ENCODE data around the gene FBLL1. TPM values are rescaled to one million over a fixed set of nuclear protein-coding genes. Genes with fewer than 3 reads are reported as not detected.
A peak's percentile ranks its signal among the peaks of the same experiment; 100 is the strongest.
"Not testable (repeated sequence)": the region's sequence is repeated elsewhere in the genome, so short reads cannot be mapped to it uniquely, and the experiment has no call there.

FBLL1 gene
- polyA plus RNA-seq (2014; cell fraction: cytosol; rRNA removed): 23.6 and 36.1 TPM in 2 replicates
- 23.4 and 26.5 TPM in 2 replicates for polyA plus RNA-seq (2014; cell fraction: nucleus; rRNA removed)

DNA sequence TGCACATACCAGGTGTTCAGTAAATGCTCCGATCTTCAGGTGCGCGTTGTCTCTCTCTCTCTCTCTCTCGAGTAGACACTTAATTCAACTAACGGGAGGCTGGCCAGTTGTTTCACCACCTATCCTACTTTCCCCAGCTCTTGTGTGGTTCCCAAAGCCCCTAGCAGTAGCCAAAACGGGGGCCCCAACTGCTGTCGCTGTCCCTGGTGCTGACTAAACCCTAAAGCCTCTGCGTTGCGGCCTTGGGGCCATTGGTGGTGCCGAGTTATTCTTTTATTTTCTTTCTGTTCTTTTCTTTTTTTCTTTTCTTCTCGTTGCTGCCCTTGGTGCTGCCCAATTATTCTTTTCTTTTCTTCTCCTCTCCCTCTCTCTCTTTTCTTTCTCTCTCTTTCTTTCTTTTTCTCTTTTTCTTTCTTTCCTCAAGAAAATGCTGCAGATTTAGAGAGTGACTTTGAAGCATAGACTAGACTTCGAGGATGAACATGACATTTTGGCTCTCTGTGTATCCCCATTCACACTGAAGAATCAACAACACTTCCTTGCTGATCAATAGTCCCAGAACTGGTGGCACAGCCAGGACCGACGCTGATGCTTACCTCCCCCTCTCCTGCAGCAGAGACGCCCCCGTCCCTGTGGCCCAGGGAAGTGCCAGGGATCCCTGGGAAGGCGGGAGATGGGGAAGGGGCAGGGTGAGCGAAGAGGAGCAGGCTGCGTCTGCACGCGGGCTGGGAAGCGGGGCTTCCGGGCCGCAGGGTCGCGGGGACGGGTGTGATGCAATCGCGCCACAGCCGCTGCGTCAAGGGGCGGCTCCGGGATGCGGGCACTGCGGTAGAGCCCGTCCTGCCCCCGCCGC, at the start of gene FBLL1:
Gene FBLL1, plus strand, starts transcription at position 785 of the 853 bp plus-strand sequence. CDS start 200 bp downstream, outside the sequence.
- peak; percentile 80 for DNase-seq (ENCODE audit: low spot score)

- DNase-seq (ENCODE audit: low spot score): no peak
Measured at GRCh38 chr5:168480601-168481000, 48.5 kb upstream of the FBLL1 start.

- no peak for DNase-seq (ENCODE audit: low spot score)
Measured at GRCh38 chr5:168481330-168481788, 47.7 kb upstream of the FBLL1 start.

GRCh38 chr5:168482361-168482760, 46.7 kb upstream of the FBLL1 start:
- no peak for DNase-seq (ENCODE audit: low spot score)

DNA sequence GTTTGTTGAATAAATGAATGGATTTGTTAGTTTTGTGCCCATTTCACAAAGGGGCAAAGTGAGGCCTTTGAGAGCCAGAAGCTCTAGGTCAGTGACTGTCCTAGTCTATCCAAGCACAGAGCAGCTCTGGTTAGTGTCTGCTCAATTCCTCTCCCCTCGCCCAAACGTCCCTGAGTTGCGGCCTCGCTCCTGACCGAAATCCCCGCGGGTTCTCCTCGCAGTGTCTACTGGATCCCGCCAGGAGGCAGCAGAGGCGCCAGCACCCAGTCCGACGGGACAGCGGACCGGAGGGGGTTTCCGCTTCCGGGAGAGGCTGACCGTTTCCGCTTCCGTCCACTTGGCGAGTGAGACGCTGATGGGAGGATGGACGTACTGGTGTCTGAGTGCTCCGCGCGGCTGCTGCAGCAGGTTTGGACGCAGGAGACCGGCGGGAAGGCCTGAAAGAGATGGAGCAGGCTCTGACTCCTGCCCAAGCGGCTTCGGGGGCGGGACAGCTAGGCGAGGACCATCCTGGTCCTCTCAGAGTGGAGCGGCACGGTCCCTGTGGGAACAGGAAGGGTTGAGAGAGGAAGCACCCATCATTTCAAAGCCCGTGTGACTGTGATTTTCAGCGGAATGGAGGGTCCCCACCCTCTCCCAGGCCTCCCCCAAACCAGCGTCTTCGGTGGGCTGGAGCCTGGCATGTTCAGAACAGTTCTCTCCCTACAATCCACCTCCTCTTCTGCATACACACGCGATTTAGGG, 42.8 kb upstream of the FBLL1 start, which contains the start of gene RARS1:
Gene RARS1, plus strand, starts transcription at position 336 of the 744 bp plus-strand sequence. Its CDS starts 28 bp downstream, at position 364.
- peak; percentile 95 for DNase-seq (ENCODE audit: low spot score)

GRCh38 chr5:168489059-168489458, 40.0 kb upstream of the FBLL1 start:
- no peak for DNase-seq (ENCODE audit: low spot score)

GRCh38 chr5:168494057-168494555, 35.0 kb upstream of the FBLL1 start:
- DNase-seq (ENCODE audit: low spot score): no peak

DNA sequence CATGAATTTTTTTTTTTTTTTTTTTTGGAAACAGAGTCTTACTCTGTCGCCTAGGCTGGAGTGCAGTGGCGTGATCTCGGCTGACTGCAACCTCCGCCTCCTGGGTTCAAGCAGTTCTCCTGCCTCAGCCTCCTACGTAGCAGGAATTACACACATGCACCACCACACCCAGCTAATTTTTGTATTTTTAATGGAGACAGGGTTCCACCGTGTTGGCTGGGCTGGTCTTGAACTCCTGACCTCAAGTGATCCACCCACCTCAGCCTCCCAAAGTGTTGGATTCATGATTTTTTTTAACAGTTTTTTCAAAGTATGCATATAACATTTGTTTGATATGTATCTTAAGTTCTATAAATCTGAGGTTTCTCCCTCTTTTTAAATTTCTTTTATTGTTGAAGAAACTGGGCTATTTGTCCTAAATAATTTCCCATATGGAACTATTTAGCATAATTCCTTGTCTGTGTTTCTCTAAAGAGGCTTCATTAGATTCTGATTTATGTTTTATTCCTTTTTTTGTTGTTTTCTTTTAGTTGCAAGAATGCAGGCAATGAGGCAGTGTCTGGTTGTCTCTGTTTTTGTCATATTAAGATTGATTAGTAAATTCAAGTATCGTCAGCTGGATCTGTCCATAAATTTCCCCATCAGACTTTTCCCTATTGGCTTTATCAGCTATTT, 26.4 kb upstream of the FBLL1 start:
- no peak for DNase-seq (ENCODE audit: low spot score)

DNA sequence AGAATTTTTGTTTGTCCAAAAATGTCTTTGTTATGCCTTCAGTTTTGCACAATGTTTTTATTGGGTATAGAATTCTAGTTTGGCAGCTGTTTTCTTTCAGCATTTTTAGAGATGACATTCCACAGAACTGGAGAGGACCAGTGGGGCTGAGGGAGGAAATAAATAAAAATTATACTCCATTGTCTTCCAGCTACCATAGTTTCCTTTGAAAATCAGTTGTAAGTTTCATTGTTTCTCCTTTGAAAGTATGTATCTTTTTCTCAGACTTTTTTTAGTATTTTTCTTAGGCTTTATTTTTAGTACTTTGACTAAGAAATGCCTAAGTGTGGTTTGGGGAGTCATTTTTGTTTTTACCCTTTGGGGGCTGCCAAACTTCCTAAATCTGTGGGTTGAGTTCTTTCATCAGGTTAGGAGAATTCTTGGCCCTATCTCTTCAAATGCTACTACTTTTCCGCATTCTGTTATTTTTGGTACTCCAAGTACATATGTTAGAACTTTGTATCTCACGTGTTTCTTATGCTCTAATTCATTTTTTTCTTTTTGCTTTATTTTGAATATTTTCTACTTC, 15.2 kb upstream of the FBLL1 start:
- DNase-seq (ENCODE audit: low spot score): no peak

GRCh38 chr5:168525856-168526255, 3.2 kb upstream of the FBLL1 start:
- DNase-seq (ENCODE audit: low spot score): no peak

DNA sequence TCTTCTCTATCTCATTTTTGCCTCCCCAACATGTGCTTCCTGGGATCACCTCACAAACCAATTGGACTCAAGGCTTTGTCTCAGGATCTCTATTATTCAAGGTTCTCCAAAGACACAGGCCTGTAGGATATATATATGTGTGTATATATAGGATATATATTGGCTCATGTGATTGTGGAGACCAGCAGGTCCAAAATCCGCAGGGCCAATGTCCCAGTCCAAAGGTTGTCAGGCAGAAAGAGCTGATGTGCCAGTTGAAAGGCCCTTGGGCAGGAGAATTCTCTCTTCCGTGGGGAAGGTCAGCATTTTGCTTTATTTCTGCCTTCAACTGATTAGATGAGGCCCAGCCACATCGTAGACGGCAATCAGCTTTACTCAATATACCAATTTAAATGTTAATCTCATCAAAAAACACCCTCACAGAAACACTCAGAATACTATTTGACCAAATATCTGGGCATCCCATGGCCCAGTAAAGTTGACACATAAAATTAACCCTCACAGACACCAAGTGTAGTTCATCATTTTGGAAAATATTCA, 1.3 kb upstream of the FBLL1 start:
- no peak for DNase-seq (ENCODE audit: low spot score)

- DNase-seq (ENCODE audit: low spot score): peak; percentile 17
Measured at GRCh38 chr5:168529374-168530234, 499 bp downstream of the FBLL1 start.

- no peak for DNase-seq (ENCODE audit: low spot score)
Measured at GRCh38 chr5:168530621-168531150, 1.6 kb downstream of the FBLL1 start.

DNA sequence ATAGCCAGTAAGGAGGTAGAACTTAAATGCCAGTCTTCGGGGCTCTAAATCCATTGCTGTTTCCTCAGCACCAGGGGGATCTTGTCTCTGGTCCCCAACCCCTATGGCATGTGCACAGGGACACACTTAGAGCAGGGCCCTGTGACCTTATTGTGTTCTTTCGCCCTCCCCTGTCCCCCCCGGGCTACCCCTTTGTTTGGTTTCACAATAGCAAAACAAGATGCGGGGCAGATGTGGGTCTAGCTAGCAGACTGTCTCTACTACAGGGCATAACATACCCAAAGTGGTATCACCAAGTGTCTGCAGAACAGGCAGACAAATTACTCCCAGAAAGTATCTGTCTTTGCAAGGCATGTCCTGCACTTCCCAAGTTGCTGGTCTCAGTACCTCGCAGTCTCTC, 2.1 kb downstream of the FBLL1 start:
- no peak for DNase-seq (ENCODE audit: low spot score)

DNA sequence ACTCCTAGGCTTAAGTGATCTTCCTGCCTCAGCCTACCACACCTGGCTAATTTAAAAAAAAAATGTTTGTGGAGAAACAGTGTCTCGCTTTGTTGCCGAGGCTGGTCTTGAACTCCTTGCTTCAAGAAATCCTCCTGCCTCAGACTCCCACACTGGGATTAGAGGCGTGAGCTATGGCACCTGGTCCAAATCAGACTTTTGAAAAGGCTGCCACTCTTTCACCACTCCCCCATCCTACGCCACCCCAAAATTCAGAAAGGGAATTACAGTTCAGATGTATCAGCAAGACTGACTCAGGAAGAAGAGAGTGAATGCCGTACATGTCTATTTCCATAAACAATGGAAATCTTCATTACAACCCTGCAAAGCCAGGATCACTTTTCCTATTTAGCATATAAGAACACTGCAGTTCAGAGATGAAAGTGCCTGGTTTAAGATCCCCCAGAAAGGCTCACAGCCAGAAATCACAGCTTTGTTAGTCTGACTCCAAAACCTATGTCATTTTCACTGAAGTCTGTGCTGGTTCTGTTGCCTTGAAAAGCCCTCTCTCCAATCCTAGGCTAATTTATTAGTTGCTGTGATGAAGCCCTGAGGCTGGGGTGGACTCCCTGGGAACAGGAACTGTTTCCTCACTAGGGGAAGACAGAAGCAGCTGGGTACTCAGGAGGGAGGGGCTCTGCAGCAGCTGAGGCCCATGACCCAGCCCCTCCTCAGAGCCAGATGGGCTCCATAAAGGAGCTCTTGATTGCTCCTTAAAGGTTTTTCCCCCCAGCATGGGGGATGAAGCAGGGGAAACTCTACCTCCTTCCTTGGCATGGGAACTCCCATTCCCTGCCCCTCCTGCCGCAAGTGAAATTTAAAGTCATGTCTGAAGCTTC, 3.1 kb downstream of the FBLL1 start:
- no peak for DNase-seq (ENCODE audit: low spot score)

- DNase-seq (ENCODE audit: low spot score): not testable (repeated sequence)
Measured at GRCh38 chr5:168534351-168534750, 5.2 kb downstream of the FBLL1 start.

DNA sequence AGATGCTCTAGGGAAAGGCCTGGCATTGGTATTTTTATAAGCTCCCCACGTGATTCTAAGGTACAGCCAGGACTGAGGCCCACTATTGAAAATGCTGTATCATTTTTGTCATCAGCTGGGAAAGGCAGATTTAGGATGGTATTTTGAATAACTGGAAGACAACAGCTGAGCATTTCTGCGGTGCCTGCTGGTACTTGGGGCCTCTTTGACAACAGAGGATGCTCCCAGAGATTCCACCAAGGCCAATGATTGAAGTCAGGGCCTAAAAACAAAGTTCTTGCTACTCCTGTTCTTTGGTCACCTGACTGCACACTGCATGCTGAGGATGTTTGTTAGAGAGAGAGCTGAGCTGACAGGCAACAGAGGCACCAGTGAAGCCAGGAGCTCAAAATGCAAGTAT, 8.1 kb downstream of the FBLL1 start:
- DNase-seq (ENCODE audit: low spot score): no peak

DNA sequence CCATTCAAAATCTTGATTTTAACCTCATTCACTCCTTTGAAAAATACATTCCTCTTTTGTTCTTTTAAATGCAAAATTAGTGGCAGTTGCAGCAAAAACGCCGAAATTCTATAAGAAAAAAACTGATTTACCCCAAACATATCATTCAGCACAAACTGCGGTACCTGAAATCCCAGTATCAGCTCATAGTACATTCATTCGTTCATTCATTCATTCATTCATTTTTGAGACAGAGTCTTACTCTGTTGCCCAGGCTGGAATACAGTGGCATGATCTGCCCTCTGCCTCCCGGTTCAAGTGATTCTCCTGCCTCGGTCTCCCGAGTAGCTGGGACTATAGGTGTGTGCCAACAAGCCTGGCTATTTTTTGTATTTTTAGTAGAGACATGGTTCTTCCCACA, 20.4 kb downstream of the FBLL1 start:
- DNase-seq (ENCODE audit: low spot score): no peak

GRCh38 chr5:168550656-168551055, 21.6 kb downstream of the FBLL1 start:
- DNase-seq (ENCODE audit: low spot score): no peak

All from SK-N-DZ (cell line).